Stomach (tissue), 4 donors: ENCODE measurements around the gene ANKRA2.

Experiments used
- EP300 ChIP-seq: sonication (generic); formaldehyde crosslinking; IDR thresholded peaks from one replicate; pipeline ENCODE4 v1.6.1; 2017; ENCODE audit warnings: antibody characterized with exemption
- TF ChIP-seq, protein P1 (sequence below), 7 experiments: fragments of 450-650 bp in 4 of 7; fragments of 200-600 bp in 3 of 7; sonication (generic) in 3 of 7; IDR thresholded peaks; one replicate each; pipeline ENCODE4 v1.5.1; 2016 to 2019; ENCODE audit warnings: antibody characterized with exemption in 7 of 7, control low read depth in 2 of 7, mild to moderate bottlenecking in 1 of 7

DNA sequence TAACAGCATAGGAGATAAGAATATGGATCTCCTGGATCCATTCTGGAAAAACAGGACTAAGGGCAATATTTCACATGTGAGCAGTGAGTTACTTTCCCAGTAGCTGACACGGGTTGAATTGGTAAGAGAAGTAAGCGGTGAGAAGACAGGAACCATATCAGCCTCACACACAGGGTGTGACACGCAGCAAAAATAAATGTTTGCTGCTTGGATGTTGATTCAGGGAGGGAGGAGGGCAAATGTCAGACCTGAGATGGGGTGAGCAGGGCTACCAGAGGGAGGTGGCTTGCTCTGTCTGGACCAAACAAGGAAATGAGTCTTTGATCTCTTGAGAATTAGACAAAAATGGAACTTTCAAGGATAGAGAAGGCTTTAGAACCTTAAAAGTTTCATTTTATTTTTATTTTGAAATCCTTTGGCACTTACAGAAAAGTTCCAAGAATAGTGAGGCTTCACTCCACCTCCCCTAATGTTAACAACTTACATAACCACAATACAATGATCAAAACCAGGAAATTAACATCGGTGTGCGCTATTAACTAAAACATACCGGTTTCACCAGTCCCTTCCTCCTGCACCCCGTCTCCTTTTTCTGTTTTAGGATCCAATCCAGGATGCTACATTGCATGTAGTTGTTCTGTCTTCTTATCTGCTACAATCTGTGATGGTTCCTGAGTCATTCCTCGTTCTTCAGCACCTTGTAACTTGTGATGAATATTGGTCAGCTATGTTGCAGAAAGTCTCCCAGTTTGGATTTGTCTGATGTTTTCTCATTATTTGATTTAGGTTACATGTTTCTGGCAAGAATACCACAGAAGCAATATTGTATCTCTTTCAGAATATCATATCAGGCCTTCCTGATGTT lies 40.0 kb upstream of the ANKRA2 start:
- TF ChIP-seq, protein P1, sequence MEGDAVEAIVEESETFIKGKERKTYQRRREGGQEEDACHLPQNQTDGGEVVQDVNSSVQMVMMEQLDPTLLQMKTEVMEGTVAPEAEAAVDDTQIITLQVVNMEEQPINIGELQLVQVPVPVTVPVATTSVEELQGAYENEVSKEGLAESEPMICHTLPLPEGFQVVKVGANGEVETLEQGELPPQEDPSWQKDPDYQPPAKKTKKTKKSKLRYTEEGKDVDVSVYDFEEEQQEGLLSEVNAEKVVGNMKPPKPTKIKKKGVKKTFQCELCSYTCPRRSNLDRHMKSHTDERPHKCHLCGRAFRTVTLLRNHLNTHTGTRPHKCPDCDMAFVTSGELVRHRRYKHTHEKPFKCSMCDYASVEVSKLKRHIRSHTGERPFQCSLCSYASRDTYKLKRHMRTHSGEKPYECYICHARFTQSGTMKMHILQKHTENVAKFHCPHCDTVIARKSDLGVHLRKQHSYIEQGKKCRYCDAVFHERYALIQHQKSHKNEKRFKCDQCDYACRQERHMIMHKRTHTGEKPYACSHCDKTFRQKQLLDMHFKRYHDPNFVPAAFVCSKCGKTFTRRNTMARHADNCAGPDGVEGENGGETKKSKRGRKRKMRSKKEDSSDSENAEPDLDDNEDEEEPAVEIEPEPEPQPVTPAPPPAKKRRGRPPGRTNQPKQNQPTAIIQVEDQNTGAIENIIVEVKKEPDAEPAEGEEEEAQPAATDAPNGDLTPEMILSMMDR (IDR thresholded peaks at IDR 0.05): no peak
- TF ChIP-seq EP300: no peak
